ENCODE results near the gene ZMIZ1.

ZMIZ1 gene

DNA sequence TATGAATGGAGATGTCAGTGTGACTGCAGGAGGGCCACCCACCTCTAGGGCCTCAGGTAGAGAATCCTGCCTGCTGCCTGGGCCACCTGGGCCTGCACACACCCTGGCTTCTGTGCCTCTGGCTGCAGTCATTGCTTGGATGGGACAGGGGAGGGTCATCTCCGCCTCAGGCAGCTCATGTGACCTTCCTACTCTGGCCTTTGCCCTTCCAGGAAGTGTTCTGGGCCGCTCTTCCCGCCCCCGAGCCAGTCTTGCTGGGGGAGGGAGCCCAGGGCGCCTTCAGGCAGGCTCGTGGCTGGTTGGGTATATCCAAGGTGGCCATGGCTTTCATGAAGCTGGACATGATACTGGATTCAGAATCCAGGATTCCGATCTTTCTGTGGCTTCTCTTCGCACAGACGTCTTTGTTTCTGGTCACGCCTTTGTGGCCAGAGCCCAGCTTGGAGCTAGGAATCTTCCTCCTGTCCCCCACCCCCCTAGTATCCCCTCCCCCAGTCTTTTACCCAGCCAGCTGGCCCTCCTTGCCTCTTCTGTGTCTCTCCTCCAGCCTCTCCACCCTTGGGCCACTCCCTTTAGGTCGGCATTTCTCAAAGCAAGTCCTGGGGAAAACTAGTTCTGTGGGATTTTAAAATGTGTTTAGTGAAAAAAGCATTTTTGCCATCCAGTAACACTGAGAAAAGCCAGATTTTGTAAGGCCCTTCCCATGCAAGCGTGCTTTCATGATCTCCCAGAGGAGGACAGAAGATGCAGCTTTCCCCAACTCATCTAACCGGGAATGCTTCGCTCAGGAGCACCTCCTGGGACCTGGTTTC lies 119.6 kb downstream of the ZMIZ1 start:
- DNase-seq (ENCODE audit: low spot score) = no peak

DNA sequence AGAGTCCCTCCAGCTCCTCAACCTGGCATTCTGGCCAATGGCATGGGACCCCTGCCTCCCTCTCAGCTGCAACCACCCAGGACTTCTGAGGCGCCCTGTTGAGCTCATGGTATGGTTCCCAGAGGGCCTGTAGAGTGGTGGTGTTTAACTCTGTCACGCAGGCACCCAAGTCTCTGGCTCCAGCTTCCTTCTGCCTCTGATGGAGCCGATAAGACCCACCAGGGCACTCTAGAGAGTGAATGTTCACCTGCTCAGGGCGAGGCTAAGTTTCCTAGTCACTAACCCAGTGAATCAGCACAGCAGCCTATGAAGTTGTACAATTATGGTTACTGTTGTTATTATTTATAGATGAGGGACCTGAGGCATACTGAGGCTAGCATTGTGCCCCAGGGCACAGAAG lies 120.4 kb downstream of the ZMIZ1 start:
- no peak for DNase-seq (ENCODE audit: low spot score)

DNA sequence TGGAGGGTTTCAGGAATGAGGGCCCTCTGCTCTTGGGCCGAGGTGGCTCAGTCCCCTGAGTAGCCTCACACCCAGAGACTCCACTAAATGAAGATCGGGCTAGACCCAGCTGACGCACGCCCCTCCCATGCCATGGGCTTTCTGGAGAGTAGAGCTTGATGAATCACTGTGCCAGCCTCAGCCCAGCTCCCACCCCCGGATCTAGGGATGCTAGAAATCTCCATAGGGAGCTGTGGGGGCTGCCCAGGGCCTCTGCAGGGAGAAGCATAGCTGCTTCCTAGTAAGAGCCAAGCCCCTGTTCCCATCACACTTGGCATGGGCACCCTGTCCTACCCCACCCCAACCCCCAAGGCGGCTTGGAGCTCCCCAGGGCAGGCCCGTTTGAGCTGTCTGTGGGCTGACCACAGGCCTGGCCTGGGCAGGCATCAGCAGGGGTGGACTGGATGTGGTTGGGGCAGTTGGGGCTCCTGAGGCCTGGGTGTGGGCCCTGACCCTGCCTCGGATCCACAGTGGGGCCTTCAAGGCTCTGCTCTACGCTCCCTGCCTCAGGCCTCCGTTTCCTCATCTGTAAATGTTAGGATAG lies 121.2 kb downstream of the ZMIZ1 start:
- no peak for DNase-seq (ENCODE audit: low spot score)

DNA sequence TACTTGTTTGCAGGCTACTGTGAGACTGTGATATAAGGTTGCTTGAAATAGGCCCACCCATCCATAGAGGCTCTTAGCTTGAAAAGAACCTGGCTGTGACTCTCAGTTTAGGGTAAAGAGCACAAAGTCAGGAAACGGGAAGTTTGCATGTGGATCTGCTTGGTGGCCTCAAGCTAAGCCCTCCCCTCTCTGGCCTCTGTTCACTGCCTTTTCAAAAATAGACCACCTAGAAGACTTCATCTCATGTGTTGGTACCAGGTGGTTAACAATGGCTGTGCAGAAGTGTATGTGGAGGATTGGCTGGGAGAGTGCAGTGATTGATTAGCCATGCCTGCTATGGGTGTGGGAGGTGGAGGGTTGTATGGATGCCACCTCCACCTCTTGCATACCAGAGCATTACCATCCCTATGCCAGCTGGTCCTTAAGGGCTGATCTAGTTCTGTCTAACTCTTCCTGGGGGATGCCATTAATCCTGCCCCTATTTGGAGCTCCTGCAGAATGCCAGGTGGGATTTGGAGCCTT lies 122.0 kb downstream of the ZMIZ1 start:
- no peak for DNase-seq (ENCODE audit: low spot score)

DNA sequence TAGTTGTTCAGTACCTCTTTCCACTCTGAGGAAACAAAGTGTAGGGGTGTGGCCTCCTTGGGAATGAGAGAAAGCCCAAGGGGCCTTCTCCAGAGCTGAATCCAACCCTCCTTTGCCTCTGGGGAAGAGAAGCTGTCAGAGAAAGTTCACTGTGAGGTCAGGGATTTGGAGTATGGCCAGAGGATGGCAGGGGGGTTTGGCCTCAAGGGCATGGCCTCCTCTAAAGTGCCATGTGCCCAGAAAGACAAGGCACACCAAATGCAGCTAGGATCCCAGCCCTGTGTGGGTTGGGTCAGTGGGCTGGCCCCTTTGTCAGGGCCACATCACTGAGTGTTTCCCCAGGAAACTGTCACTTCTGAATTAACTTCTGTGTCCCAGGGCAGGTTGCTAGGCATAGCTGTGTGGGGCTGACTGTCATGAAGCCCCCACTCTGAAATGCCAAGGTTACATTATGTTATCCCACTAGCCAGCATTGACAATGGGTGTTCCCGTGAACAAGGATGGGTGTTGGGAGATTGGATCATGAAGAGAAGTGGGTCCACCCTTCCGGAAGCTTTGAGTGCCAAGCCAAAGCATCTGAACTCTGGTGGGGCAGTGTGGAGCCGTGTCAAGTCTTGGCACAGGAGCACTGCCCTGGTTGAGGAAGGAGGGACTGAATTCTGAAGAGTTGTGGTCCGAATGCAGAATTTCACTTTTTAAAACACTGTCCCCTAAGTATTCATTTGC lies 123.3 kb downstream of the ZMIZ1 start:
- no peak for DNase-seq (ENCODE audit: low spot score)

DNA sequence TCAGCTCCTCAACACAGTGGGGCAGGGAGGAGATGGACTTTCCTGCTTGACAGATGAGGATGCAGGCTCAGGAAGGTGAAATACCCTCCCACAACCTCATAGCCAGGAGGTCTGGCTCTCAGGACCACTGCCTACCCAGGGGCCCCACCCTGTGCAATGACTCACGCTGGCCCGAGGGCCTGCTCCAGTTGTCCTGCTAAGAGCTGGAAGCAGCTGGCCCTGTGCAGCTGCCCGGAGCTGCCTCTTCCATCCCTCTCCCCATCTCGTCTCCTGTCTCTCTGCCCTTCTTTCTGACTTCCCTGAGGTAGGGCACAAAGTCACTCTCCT lies 123.9 kb downstream of the ZMIZ1 start:
- no peak for DNase-seq (ENCODE audit: low spot score)

DNA sequence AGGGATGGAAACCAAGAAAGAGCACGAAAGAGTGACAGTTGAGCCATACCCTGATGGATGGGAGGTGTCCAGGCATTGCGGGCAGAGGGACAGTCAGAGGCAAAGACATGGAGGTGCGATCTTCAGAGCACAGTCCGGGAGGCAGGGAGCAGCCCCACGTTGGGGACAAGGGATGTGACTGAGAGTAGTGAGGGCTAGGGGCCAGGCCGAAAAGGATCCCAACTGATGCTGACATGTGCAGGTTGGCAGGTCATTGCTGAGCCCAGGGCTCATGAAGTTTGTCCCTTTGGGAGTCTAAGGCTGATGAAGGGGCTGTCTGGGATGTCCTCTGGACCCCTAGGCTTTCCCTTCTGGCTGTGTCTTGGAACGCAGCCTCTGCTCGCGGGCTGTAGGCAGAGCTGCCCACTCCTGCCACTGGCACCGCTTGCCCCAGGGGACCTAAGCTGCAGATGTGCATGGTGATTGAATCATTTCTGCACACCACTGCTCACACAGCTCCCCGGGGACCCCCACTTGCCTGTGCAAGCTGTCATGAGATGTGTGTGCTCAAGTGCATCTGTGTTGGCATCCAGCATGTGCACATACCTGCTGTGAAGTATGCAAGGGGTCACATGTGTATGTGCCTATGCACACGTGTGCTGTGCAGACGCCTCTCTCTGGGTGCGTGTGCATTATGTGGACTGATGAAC lies 125.1 kb downstream of the ZMIZ1 start:
- DNase-seq (ENCODE audit: low spot score) = no peak

DNA sequence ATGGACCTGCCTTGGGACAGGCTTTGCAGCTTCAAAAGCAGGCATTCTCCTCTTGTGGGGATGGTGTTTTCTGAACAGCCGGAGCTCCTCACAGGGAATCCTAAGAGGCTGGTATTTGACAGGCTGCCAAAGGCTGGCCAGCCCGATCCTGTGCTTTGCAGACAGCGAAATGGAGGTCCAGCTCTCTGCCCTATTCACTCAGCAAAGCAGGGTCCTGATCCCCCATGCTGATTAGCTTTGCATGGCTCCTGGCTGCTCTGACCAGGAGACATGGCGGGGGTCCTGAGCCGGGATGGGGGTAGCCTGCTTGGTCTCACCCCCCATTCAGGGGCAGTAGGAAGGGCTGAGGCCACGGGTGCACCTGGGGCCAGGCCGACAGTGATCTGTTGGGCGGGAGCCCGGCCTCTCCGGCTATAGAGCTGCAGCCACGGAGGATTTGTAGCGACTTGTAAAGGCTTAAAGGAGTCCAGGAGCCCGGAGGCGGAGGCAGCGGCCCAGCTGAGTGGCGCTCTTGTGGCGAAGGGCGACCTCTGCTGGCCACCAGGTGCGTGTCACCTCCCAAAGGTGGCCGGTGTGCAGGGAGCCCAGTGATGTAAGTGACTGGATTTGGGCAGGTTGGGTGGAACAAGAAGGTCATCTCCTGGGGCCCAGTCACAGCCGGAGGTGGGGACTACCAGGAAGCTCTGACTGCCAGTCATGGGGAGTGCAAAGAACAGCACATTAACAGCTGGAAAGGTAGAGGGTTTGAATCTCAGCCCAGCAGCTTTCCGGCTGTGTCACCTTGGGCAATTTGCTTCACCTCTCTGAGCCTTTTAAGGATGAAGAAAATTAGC lies 126.5 kb downstream of the ZMIZ1 start:
- DNase-seq (ENCODE audit: low spot score) = peak; percentile 75

DNA sequence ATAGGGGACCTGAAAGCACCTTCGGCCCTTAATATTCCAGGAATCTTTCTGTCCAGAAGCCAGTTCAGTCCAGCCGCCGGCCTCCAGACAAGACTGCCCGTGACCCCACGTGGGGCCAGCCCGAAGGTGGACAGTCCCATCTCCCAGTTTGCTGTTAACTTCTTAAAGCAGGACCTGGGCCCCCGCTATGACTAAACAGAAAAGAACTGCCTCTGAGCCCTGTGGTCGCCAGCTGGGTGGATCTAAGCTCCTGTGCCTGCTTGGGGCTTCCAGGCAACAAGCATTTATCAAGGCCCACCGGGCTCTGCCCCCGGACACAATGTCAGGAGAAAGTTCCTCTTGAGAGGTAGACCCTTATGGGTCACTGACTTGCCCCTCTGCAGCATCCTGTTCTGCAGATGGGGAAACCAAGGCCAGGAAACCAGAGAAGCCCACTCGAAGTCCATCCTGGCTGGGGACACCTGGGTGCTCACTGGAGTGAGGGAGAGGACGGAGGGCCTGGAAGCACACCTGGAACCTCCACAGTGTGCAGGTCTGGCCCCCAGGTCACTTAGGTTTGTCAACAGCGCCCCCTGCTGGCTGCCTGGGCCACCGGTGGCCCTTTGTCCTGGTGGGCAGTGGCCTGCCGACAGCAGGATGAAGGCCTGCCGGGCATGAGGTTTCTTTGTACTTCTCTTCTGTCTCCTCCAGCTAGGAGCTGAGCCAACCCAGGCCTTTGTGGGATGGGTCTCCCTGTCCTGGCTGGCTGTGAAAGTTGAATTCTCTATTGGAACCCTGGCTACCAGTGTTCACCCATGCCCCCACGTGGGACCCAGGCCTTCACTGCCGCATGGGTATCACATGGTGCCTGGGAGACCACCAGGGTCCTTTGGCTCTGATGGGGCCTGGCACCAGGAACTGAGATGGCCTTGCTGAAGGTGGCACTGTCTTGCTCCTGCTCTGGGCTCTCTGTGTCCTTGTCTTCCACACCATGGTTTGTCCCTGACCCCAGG lies 128.0 kb downstream of the ZMIZ1 start:
- DNase-seq (ENCODE audit: low spot score) = peak; percentile 68

DNA sequence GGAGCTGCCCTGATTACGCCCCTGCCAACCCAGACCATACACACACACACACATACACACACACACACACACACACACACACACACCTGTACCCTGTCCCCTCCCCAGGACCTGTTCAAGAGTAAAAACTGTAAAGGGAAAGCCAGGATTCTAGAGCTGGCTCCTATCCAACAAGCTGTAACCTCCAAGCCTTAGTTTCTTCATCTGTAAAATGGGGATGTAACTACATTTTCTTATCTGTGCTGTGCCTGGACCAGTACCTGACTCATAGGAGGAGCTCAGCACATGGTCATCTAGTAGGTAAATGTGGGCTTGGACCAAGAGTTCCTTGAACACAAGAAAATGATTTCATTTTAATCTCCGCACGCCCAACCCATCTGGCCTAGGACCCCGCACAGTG lies 128.8 kb downstream of the ZMIZ1 start:
- DNase-seq (ENCODE audit: low spot score) = no peak

DNA sequence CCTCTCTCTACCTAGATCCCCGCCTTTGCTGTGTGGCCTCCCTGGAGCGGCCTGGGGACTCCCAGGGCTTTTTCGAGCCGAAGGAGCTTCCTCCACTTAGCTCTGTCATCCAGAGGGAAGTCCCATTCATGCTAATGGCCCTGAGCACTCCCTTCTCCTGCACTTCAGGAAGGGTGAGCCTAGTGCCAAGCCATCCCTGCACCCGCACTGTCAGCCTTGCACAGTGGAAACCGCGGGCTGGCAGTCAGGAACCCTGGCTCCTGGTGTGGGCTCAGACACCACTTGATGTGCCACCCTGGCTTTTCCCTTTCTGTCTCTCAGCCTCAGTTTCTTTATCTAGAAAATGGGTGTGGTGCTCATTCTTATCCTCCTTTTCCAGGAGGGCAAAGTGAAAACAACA lies 131.6 kb downstream of the ZMIZ1 start:
- no peak for DNase-seq (ENCODE audit: low spot score)

DNA sequence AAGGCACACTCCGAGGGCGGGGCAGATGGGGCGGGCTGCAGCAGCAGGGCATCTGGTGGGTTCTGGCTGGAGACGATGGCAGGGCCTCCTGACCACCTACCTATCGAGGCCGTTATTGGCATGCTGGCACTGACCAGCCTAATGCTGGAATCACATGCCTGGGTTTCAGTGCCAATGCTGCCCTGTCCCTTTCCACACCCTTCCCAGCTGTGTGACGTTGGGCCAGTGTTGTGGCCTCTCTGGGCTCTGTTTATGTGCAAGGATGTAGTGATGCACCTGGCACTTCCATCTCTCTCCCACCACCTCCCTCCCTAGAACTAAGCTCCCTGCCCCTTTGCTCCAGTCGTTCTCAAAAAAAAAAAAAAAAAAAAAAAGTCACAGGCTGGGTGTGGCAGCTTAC lies 132.9 kb downstream of the ZMIZ1 start:
- DNase-seq (ENCODE audit: low spot score) = no peak

DNA sequence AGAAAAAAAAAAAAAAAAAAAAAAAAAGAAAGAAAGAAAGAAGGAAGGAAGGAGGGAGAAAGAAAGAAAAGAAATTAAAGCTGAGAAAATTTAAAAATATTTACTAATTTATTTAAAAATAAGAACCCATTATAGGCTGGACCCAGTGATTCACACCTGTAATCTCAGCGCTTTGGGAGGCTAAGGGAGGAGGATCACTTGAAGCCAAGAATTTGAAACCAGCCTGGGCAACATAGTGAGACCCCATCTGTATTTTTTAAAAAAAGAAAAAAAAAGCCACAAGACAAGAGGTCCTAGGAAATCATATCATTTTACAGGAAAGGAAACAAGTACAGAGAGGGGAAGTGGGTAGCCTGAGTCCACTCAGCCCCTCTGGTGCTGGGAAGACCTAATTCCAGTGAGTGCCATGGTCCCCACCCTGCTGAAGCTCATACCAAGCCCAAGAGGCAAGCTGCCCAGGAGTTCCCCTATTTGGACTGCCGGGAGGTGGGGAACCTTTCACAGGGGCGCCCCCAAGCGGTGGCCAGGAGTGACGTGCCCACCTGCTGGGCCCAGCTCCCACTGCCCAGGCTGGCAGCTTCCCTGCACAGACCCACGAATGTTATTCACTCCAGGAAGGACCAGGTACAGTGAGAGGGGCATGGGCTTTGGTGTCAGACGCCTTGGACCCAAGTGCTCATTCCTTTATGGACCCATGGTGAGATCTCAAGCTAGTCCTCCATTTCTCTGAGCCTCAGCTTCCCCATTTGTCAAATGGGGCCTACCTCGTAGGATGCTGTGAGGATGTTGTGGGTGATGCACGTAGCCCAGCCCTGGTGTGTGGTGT lies 133.6 kb downstream of the ZMIZ1 start:
- DNase-seq (ENCODE audit: low spot score) = peak; percentile 16

DNA sequence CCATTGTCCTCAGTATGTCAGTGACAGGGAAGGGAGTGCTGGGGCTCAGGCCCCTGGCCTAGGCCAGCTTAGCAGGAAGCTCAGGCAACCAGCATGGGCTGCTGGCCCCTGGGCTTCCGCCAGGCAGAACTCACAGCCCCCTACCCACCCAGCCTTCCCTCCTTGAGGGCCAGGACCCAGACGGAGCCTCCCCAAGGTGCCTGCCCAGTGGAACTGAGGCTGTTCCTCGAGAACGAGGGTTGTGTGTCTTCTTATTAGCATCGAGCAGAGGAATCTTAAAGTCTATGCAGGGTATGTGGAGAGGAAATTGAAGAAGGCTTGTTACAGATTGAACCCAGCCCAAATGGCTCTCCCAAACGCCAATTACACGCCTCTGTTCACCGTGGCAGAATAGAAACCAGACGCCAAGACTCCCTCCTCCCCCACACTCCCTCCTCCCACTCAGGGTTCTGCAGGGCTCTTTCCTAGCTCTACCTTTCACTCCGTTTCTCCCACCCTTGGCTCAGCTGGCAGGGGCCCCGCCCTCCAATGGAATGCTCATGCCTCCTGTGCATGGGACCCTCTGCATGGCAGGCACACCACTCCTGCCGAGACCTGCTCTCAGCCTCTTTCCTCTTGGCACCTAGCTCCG lies 134.4 kb downstream of the ZMIZ1 start:
- DNase-seq (ENCODE audit: low spot score) = no peak

DNA sequence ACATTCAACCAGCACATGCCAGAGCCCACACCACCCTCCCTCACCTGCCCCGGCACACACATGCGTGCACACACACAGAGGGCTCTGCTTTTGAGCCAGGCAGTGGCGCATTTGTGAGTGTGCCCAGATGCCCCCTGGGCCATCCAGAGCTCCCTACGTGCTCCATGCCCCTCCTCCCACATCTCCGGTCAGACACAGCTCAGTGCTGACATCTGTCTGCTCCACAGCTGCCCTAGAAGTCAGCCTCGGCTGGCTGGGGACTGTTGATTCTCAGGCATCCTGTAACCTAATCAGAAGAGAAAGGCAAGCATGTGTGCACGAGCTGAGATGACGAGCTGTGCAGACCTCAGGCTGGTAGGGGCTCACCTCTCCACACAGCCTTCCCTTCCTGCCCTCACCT lies 135.1 kb downstream of the ZMIZ1 start:
- DNase-seq (ENCODE audit: low spot score) = no peak

DNA sequence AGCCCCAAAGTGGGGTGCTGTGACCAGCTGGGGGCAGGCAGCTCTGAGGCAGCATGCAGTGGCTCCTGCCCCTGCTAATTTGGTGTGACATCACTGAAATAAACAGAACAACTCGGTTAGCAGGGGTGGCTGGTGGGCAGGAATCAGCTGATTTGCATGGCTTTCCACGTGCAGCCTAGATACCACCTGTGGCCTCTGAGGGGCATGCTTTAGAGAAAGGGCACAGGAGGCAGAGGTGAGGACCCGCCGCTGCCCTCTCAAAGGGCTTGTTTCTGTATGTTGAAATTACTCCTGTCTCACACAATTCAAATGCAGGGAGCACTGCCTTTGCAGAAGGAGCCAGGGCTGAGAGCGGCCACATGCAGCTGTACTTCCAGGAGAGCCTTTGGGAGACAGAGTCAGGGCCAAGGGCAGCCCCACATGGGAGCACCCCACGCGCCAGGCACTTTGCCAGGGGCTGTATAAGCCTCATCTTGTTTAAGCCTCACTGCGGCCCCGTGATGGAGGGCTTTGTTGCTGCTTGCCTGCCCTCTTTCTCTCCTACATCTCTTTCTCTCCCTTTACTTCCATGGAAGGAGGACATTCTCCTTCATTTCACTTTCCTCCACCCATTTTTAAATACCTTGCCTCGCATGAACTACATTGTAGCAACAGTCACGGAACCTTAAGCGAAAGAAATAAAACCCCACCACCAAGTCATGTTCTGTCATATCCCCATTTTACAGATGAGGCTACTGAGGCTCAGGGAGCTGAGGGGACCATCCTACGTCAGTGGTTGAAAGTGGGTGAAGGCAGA lies 137.7 kb downstream of the ZMIZ1 start:
- no peak for DNase-seq (ENCODE audit: low spot score)

DNA sequence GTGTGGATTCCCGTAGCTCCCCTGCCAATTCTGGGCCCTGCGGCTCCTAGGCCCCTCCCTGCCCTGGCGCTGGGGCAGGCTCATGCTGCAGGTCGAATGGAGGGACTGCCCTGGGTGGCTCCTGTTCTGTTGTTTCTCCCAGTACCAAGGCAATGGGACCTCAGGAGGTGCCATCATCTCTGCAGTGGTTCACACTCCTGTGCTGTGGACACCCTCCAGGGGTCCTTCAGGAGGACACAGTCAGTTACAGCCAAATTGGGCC lies 138.3 kb downstream of the ZMIZ1 start:
- no peak for DNase-seq (ENCODE audit: low spot score)

DNA sequence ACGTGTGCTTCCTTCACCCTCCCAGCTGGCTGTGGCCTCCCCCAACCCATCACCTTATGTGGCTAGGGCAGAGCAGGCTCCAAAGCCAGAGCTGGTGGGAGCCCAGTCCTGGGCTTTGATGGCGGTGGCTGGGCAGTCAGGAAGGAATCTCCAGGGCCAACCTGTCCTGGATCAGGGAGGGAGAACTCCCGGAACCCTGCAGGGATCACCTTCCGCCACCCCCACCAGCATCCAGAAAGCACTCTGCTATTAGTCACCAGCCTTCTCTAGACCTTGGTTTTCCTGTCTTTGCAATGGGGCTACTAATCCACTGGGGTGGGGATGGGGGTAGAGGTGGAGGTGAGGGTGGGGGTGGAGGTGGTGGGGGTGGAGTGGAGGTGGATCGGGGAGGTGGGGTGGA lies 139.0 kb downstream of the ZMIZ1 start:
- DNase-seq (ENCODE audit: low spot score) = no peak

All from CD4-positive, alpha-beta T cell treated with Interleukin-15 for 4 hours (primary cell).